Measurements from ENCODE around the gene HLX. TPM values are rescaled to one million over a fixed set of nuclear protein-coding genes. Genes with fewer than 3 reads are reported as not detected.
A peak's percentile ranks its signal among the peaks of the same experiment; 100 is the strongest.

The HLX gene
- total and polyA plus RNA-seq, 2 of the 13 experiments (the other 11 are each of a cell fraction or from before 2014, with no cell fraction given), result 0.30 to 0.35 TPM

DNA sequence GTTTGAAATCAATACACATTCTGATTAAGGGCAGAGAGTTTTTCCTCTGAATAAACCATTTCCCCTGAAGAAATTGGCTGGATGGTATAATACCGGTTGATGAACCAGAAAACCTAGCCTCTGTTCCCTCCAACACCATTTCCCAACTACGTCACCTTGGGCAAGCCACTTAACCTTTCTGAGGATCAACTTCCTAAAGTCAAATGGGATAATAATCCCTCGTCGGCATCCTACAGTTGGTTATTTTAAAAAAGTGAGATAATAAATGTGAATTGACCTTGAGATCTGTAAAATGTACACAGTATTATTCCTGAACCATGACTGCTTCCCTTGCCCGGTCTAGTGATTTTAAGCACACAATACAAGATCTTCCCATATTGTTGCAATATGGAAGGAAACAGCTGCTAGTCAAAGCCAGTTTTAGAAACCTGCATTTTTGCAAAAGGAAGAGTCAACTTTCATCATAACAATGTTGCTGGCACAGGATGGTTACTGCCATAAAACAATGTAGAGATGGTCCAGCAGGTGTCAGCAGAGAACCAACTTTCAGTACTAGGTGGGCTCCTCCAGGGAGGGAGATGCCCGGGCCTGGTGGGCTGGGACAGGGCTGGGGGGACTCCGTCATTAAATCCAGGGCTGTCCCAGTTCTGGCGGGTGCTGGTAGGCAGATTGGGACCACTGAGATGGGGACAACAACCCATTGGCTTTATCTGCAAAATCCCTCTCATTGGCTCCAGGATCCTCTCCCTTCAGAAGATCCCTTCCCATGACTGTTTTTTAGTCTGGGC is 5.2 kb upstream of the HLX start:
- FAIRE-seq, result peak; percentile 28
- H3K79me2 ChIP-seq (ENCODE audit: insufficient read depth, low read length), result no peaks in the 10 kb centered on the region
- peaks cover 0 to 9% of the 10 kb centered on the region in 2 experiments; a peak in 1 of 5 replicates for H3K27me3 ChIP-seq (ENCODE audit: control insufficient read depth in 1 of 2, insufficient read depth in 2 of 2, low read length in 2 of 2)
- intact Hi-C loops (cut with micrococcal nuclease; ENCODE audit: unreplicated experiment) (loop anchor here (1.0 to 10.0 kb wide), 2 partner anchors 111 to 329 kb away; no protein-coding TSS in a partner anchor), in situ Hi-C loops (cut with HindIII; ENCODE audit: extremely low pct_ligation_motif_present, low pct_unique_long_range_greater_than_20kb) (loop anchor here (5.0 kb wide), 2 partner anchors 328 to 563 kb away; no protein-coding TSS in a partner anchor)
- H4K20me1 ChIP-seq (ENCODE audit: insufficient read depth, low read length), result no peaks in the 10 kb centered on the region
- H3K4me1 ChIP-seq (ENCODE audit: insufficient read depth, low read length), result peaks cover 25% of the 10 kb centered on the region
- POLR2A ChIA-PET, result no interaction called here
- BruUV-seq (replicated peaks), result no TSS peak
- ATAC-seq, result peak; percentile 77
- H3K36me3 ChIP-seq (replicated peaks in 1 of 2; ENCODE audit: control insufficient read depth in 1 of 2, insufficient read depth in 2 of 2, low read length in 2 of 2), result no peaks in the 10 kb centered on the region
- CTCF ChIA-PET (ENCODE audit: low intra/inter-chr PET ratio, low total read pairs), result interaction anchor here (1.4 to 2.4 kb wide), 2 partner anchors 329 to 562 kb away, joined by 5 to 24 read pairs; no protein-coding TSS in a partner anchor
- H3K27ac ChIP-seq (ENCODE audit: extremely low read length, insufficient read depth, low read length), result no peak overlapping the region
- H2AFZ ChIP-seq (ENCODE audit: low read length), result no peak overlapping the region
- no peak overlapping the region for H3K4me3 ChIP-seq (replicated peaks in 1 of 3; ENCODE audit: insufficient read depth in 1 of 3, low read depth in 2 of 3, low read length in 3 of 3)
- no peak overlapping the region for H3K9ac ChIP-seq (ENCODE audit: insufficient read depth, low read depth, low read length)
- DNase-seq (ENCODE audit: low spot score), result peak; percentile 32
- H3K4me2 ChIP-seq (ENCODE audit: low read depth, low read length), result no peak overlapping the region
- 38% methylated on average over 8 of the region's 8 CpGs for WGBS (ENCODE audit: low lambda C conversion rate)
- H3K9me3 ChIP-seq (ENCODE audit: low read length), result no peaks in the 10 kb centered on the region
- no peak for TF ChIP-seq SYNCRIP (IDR thresholded peaks at IDR 0.05; ENCODE audit: insufficient read depth, low read depth, low read length)
- no peak for TF ChIP-seq GABPB1 (CRISPR knock-in tag; IDR thresholded peaks at IDR 0.05)
- TF ChIP-seq RXRA (CRISPR knock-in tag; IDR thresholded peaks at IDR 0.05), result no peak
- TF ChIP-seq CSRNP1 (CRISPR knock-in tag; IDR thresholded peaks at IDR 0.05), result no peak
- TF ChIP-seq DNMT3B (CRISPR knock-in tag; conservative IDR thresholded peaks at IDR 0.05), result no peak
- no peak for TF ChIP-seq ZKSCAN1 (IDR thresholded peaks at IDR 0.05; ENCODE audit: low read length)
- no peak for TF ChIP-seq GTF2F1 (IDR thresholded peaks at IDR 0.05; ENCODE audit: low read length)
- no peak for TF ChIP-seq ZSCAN20 (CRISPR knock-in tag; IDR thresholded peaks at IDR 0.05; ENCODE audit: borderline replicate concordance)
- no peak for TF ChIP-seq ZNF841 (CRISPR knock-in tag; IDR thresholded peaks at IDR 0.05; ENCODE audit: borderline replicate concordance)
- TF ChIP-seq SATB2 (CRISPR knock-in tag; IDR thresholded peaks at IDR 0.05), result no peak
- TF ChIP-seq, protein P1, sequence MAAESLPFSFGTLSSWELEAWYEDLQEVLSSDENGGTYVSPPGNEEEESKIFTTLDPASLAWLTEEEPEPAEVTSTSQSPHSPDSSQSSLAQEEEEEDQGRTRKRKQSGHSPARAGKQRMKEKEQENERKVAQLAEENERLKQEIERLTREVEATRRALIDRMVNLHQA (CRISPR knock-in tag; IDR thresholded peaks at IDR 0.05), result no peak
- no peak for TF ChIP-seq ZNF567 (CRISPR knock-in tag; IDR thresholded peaks at IDR 0.05; ENCODE audit: borderline replicate concordance)
- TF ChIP-seq ZNF574 (CRISPR knock-in tag; IDR thresholded peaks at IDR 0.05), result no peak
- no peak for TF ChIP-seq ZNF333 (CRISPR knock-in tag; IDR thresholded peaks at IDR 0.05; ENCODE audit: borderline replicate concordance)
- TF ChIP-seq TCF12 (IDR thresholded peaks at IDR 0.05), result no peak
- TF ChIP-seq TCF12 (CRISPR knock-in tag; IDR thresholded peaks at IDR 0.05), result no peak
- TF ChIP-seq FOXK2 (IDR thresholded peaks at IDR 0.05), result no peak
- peak; percentile 60 for TF ChIP-seq RAD21 (CRISPR knock-in tag; IDR thresholded peaks at IDR 0.05)
- TF ChIP-seq ZNF253 (CRISPR knock-in tag; IDR thresholded peaks at IDR 0.05; ENCODE audit: borderline replicate concordance), result no peak
- no peak; the same call in 1 of the 2 replicates for TF ChIP-seq SALL1 (CRISPR knock-in tag; IDR thresholded peaks at IDR 0.05)
- no peak for TF ChIP-seq SP4 (CRISPR knock-in tag; IDR thresholded peaks at IDR 0.05)
- no peak for TF ChIP-seq CBFB (CRISPR knock-in tag; IDR thresholded peaks at IDR 0.05)

Measured in HepG2 (cell line).